Posterior cingulate gyrus (tissue), 11 donors: Measurements from ENCODE around the gene RSBN1L.
"Not testable (repeated sequence)": the region's sequence is repeated elsewhere in the genome, so short reads cannot be mapped to it uniquely, and the experiment has no call there.

Source experiments
- DNase-seq, 10 donors: peaks; one replicate each; pipeline versions ENCODE4 v3.0.0 to v3.0.0-alpha.2; 2020 to 2021; ENCODE audit warnings: mixed read lengths in 3 of 10
- intact Hi-C: fragments of 100-400 bp; cut with DNase I; formaldehyde crosslinking; loops from one replicate; pipeline ENCODE4 v1.15.1; 2023

RSBN1L gene

GRCh38 chr7:77759294-77759889 is 63.1 kb downstream of the RSBN1L start:
- peak in 5 of 10 donors; percentile 17 to 69 (median 48) for DNase-seq

GRCh38 chr7:77760809-77761453 is 64.7 kb downstream of the RSBN1L start:
- intact Hi-C loops = no loop called here
- no peak for DNase-seq

More at GRCh38 chr7:77759294-77759889, 63.1 kb downstream of the RSBN1L start:
- intact Hi-C loops = loop anchor here (1.0 to 5.0 kb wide), 4 partner anchors 37 to 321 kb away; partner anchors contain the start of gene RSBN1L

GRCh38 chr7:77765481-77765880 is 69.2 kb downstream of the RSBN1L start:
- intact Hi-C loops = no loop called here
- no peak for DNase-seq

- intact Hi-C loops = no loop called here
- no peak for DNase-seq
These were observed 69.9 kb downstream of the RSBN1L start for GRCh38 chr7:77765906-77766800.

GRCh38 chr7:77766801-77767605 is 70.7 kb downstream of the RSBN1L start:
- no peak for DNase-seq
- intact Hi-C loops = no loop called here

GRCh38 chr7:77770316-77770715 is 74.1 kb downstream of the RSBN1L start:
- DNase-seq = no peak
- intact Hi-C loops = no loop called here

- intact Hi-C loops = no loop called here
These were observed 75.6 kb downstream of the RSBN1L start for GRCh38 chr7:77771901-77772300.

GRCh38 chr7:77778535-77778934 is 82.3 kb downstream of the RSBN1L start:
- no peak for DNase-seq
- intact Hi-C loops = no loop called here

More at GRCh38 chr7:77771901-77772300, 75.6 kb downstream of the RSBN1L start:
- no peak for DNase-seq

GRCh38 chr7:77782383-77782782 is 86.1 kb downstream of the RSBN1L start:
- no peak for DNase-seq
- intact Hi-C loops = no loop called here

- intact Hi-C loops = no loop called here
These were observed 86.9 kb downstream of the RSBN1L start for GRCh38 chr7:77783111-77783510.

GRCh38 chr7:77783545-77783944 is 87.3 kb downstream of the RSBN1L start:
- intact Hi-C loops = no loop called here
- DNase-seq = no peak

More at GRCh38 chr7:77783111-77783510, 86.9 kb downstream of the RSBN1L start:
- DNase-seq = no peak

- intact Hi-C loops, DNase-seq: not testable (repeated sequence)
These were observed 88.2 kb downstream of the RSBN1L start for GRCh38 chr7:77784426-77784825.

- DNase-seq = no peak
- intact Hi-C loops = no loop called here
These were observed 89.8 kb downstream of the RSBN1L start for GRCh38 chr7:77786018-77786417.

GRCh38 chr7:77786741-77787140 is 90.5 kb downstream of the RSBN1L start:
- intact Hi-C loops = no loop called here
- DNase-seq = no peak

GRCh38 chr7:77788327-77788902 is 92.2 kb downstream of the RSBN1L start:
- intact Hi-C loops = no loop called here
- no peak for DNase-seq

GRCh38 chr7:77791336-77791735 is 95.1 kb downstream of the RSBN1L start:
- no peak for DNase-seq
- intact Hi-C loops = loop anchor here (10.0 kb wide), 1 partner anchor 123 kb away; no protein-coding TSS in a partner anchor

- intact Hi-C loops = loop anchor here (10.0 kb wide), 1 partner anchor 123 kb away; no protein-coding TSS in a partner anchor
These were observed 95.7 kb downstream of the RSBN1L start for GRCh38 chr7:77791956-77792355.

GRCh38 chr7:77794000-77794399 is 97.7 kb downstream of the RSBN1L start:
- intact Hi-C loops = loop anchor here (10.0 kb wide), 1 partner anchor 121 kb away; no protein-coding TSS in a partner anchor
- no peak for DNase-seq

More at GRCh38 chr7:77791956-77792355, 95.7 kb downstream of the RSBN1L start:
- no peak for DNase-seq

GRCh38 chr7:77796109-77796508 is 99.8 kb downstream of the RSBN1L start:
- no peak for DNase-seq
- intact Hi-C loops = loop anchor here (2.0 to 10.0 kb wide), 4 partner anchors 37 to 259 kb away; partner anchors contain the start of genes PTPN12 and RSBN1L
